ENCODE measurements around the gene CTIF. TPM values are rescaled to one million over a fixed set of nuclear protein-coding genes. Genes with fewer than 3 reads are reported as not detected.
A peak's percentile ranks its signal among the peaks of the same experiment; 100 is the strongest.

The CTIF gene
- total RNA-seq, 1 donor from 2014 or later, result 51.5 TPM

DNA sequence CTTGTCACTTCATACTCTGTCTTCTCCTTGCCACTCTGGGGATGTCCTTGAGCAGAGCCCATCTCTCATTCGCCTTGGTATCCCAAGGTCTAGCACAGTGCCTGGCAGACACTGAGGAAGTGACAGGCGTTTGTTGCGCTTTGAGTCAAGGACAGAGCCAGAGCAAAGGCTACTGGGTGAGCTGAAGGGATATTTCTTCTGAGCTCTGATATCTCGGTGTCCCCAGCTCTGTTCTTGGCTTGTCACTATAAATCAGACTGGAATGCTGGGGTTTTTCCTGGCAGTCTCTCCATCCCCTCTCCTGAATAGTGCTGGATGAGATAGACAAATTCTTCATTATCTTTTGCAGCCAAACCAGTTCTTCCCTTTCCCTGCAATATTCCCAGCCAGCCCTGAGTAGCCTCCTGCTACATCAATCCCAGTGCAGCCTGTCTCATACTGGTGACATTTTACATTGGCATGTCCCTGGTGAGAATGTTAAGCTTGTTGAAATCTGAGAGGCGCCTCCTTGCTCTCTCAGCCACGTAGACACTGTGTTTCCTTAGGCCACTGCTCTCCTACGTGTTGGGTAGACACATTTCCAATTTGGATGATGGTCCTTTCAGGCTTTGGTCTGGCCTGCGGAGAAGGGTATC lies 61.7 kb downstream of the CTIF start:
- Mint-ChIP-seq H3K9me3 (ENCODE audit: unreplicated experiment) (no peaks in the 10 kb centered on the region), H3K4me1 (ENCODE audit: unreplicated experiment) (peaks cover 6% of the 10 kb centered on the region), H3K36me3 (ENCODE audit: low read depth, unreplicated experiment) (no peaks in the 10 kb centered on the region), H3K4me3 (ENCODE audit: unreplicated experiment) (no peak overlapping the region), H3K27ac (ENCODE audit: unreplicated experiment) (no peak overlapping the region), H3K27me3 (ENCODE audit: unreplicated experiment) (peaks cover 6% of the 10 kb centered on the region)
- TF ChIP-seq CTCF (IDR thresholded peaks at IDR 0.05; ENCODE audit: unreplicated experiment), result no peak
- DNase-seq (ENCODE audit: low spot score), result no peak

DNA sequence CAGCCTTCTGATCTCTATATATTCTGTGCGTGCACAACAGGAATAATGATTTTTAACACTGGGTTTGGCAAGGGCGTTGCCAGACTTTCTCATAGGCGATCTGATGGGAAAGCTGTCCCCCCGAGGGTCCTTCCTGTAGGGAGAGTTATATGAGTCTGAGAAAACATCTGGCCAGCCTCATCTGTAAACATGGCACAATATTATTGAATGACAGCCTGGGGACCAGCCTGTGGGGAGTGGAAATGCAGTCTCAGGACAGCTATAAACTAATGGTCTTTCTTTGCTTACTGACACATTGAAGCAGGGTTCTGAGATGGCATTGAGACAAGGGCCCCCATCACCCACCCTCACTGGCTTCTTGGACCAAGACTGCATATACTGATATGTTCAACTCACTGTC lies 62.5 kb downstream of the CTIF start:
- H3K27ac Mint-ChIP-seq (ENCODE audit: unreplicated experiment), result no peak overlapping the region
- DNase-seq (ENCODE audit: low spot score), result no peak
- peaks cover 6% of the 10 kb centered on the region for H3K4me1 Mint-ChIP-seq (ENCODE audit: unreplicated experiment)
- H3K36me3 Mint-ChIP-seq (ENCODE audit: low read depth, unreplicated experiment), result no peaks in the 10 kb centered on the region
- peaks cover 6% of the 10 kb centered on the region for H3K27me3 Mint-ChIP-seq (ENCODE audit: unreplicated experiment)
- no peaks in the 10 kb centered on the region for H3K9me3 Mint-ChIP-seq (ENCODE audit: unreplicated experiment)
- no peak overlapping the region for H3K4me3 Mint-ChIP-seq (ENCODE audit: unreplicated experiment)
- no peak for TF ChIP-seq CTCF (IDR thresholded peaks at IDR 0.05; ENCODE audit: unreplicated experiment)

GRCh38 chr18:48602759-48603390 lies 64.0 kb downstream of the CTIF start:
- peaks cover 2% of the 10 kb centered on the region for H3K27me3 Mint-ChIP-seq (ENCODE audit: unreplicated experiment)

GRCh38 chr18:48605408-48605845 lies 66.6 kb downstream of the CTIF start:
- H3K4me1 Mint-ChIP-seq (ENCODE audit: unreplicated experiment), result peaks cover 3% of the 10 kb centered on the region
- no peaks in the 10 kb centered on the region for H3K36me3 Mint-ChIP-seq (ENCODE audit: low read depth, unreplicated experiment)
- H3K9me3 Mint-ChIP-seq (ENCODE audit: unreplicated experiment), result no peaks in the 10 kb centered on the region
- DNase-seq (ENCODE audit: low spot score), result peak; percentile 62
- H3K27me3 Mint-ChIP-seq (ENCODE audit: unreplicated experiment), result peaks cover 4% of the 10 kb centered on the region
- peak overlapping the region; percentile 45 for H3K27ac Mint-ChIP-seq (ENCODE audit: unreplicated experiment)
- H3K4me3 Mint-ChIP-seq (ENCODE audit: unreplicated experiment), result no peak overlapping the region
- TF ChIP-seq CTCF (IDR thresholded peaks at IDR 0.05; ENCODE audit: unreplicated experiment), result peak; percentile 34

More at GRCh38 chr18:48602759-48603390, 64.0 kb downstream of the CTIF start:
- no peaks in the 10 kb centered on the region for H3K9me3 Mint-ChIP-seq (ENCODE audit: unreplicated experiment)
- H3K4me1 Mint-ChIP-seq (ENCODE audit: unreplicated experiment), result peaks cover 6% of the 10 kb centered on the region
- no peak for DNase-seq (ENCODE audit: low spot score)
- H3K4me3 Mint-ChIP-seq (ENCODE audit: unreplicated experiment), result no peak overlapping the region
- H3K36me3 Mint-ChIP-seq (ENCODE audit: low read depth, unreplicated experiment), result no peaks in the 10 kb centered on the region
- H3K27ac Mint-ChIP-seq (ENCODE audit: unreplicated experiment), result no peak overlapping the region
- no peak for TF ChIP-seq CTCF (IDR thresholded peaks at IDR 0.05; ENCODE audit: unreplicated experiment)
